Erythroblast (primary cell): ENCODE measurements around the gene TNFAIP8.

Source experiments
- DNase-seq, 2 experiments: peaks; one replicate each; lab custom pipeline; 2025; lab: John Stamatoyannopoulos, UW
- GATA1 ChIP-seq: IDR thresholded peaks from 2 replicates; pipeline ENCODE4 v1.6.1; 2011; ENCODE audit warnings: low read depth, mild to moderate bottlenecking, control low read depth, low read length, moderate library complexity
- POLR2A ChIP-seq: IDR thresholded peaks from 2 replicates; pipeline ENCODE4 v1.6.1; 2011; ENCODE audit warnings: mild to moderate bottlenecking, low read length

Gene TNFAIP8

DNA sequence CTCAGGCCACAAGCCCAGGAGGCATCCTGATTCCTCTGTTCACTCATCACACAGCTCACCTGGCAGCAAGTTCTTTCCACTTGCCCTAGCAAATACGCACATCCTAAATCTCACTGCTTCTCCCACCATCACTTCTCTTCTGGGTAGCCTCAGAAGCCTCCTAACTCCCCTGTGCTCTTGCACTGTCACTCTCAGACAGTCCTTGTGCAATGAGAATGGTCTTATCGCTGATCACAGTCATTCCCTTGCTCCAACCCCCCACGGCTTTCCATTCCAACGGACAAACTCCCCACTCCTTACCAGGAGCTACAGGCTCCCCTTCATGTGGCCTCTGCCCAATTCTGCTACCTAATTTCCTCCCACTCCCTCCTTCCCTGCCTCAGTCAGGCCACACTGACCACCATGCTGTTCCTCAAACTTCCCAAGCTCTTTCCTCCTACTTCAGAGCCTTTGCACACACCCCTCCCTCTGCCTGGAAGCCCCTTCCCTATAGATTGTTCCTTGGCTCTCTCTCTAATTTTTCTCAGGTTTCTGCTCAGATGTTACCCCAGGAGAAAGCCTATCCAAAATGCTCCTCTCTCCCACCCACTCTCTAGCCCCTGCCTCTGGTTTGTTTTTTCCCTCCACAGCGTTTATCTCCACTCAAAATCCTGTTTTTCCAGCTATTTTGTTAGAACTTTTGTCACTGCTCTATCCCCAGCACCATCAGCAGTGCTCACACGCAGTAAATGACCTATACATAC is 34.1 kb upstream of the TNFAIP8 start:
- TF ChIP-seq GATA1: no peak
- TF ChIP-seq POLR2A: no peak
- DNase-seq: peak; percentile 41 to 62

- peak in 1 of 2 experiments; percentile 11 for DNase-seq
- no peak for TF ChIP-seq GATA1
- no peak for TF ChIP-seq POLR2A
Measured at GRCh38 chr5:119322312-119322947, 33.4 kb upstream of the TNFAIP8 start.

DNA sequence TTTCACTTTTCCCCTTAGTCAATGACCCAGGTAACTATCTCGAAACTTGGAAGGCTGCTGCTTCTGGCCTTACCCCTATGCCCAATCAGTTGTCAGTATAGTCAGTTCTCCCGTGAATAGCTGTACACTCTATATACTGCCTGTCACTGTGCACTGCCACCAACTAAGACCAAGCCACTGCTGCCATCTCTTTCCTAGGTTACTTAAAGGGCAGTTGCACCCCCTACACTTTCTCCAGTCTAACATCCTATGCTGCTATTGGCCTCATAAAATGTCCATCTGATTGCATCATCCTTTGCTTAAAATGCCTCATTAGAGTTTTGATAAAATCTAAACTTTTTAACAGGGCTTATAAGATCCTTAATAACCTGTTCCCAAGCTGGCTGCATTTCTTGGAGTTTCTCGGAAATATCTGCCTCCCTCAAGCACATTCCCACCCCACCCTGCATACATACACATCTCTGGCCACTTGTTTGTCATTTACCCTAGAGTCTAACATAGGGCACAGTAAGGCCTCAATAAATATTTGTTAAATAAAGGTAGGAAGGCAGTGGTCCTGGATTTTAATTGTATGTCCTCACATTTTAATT is 32.8 kb upstream of the TNFAIP8 start:
- TF ChIP-seq GATA1 (no peak), POLR2A (peak; percentile 16)
- peak; percentile 67 to 74 for DNase-seq

GRCh38 chr5:119323601-119324000 is 32.2 kb upstream of the TNFAIP8 start:
- DNase-seq: peak; percentile 36 to 63
- no peak for TF ChIP-seq GATA1
- no peak for TF ChIP-seq POLR2A

GRCh38 chr5:119324842-119325241 is 31.0 kb upstream of the TNFAIP8 start:
- DNase-seq: no peak
- TF ChIP-seq GATA1 (no peak), POLR2A (no peak)

- DNase-seq: peak; percentile 57 to 65
- TF ChIP-seq POLR2A (no peak), GATA1 (no peak)
Measured at GRCh38 chr5:119327018-119327417, 28.8 kb upstream of the TNFAIP8 start.

- TF ChIP-seq POLR2A (no peak), GATA1 (no peak)
- DNase-seq: peak; percentile 36 to 56
Measured at GRCh38 chr5:119328753-119329602, 26.8 kb upstream of the TNFAIP8 start.

DNA sequence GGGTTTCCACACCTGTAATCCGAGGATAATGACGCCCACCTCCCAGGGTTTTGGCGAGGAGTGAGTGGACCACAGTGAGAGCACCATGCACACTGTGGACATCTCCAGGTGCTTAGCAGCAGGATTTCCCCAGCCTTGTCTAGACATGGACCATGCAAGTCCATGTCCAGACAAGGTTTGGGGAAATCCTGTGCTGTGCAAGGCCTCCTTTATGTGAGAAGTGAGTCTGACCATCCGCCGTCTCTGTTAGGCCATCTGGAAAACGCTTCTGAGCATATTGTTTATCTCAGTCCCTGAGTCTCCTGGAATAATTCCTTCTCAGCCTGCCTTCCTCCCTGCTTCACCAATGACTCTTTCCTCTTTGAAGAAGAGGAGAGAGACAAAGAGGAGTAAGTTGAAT is 26.2 kb upstream of the TNFAIP8 start:
- DNase-seq: peak in 1 of 2 experiments; percentile 56
- TF ChIP-seq POLR2A (no peak), GATA1 (no peak)

DNA sequence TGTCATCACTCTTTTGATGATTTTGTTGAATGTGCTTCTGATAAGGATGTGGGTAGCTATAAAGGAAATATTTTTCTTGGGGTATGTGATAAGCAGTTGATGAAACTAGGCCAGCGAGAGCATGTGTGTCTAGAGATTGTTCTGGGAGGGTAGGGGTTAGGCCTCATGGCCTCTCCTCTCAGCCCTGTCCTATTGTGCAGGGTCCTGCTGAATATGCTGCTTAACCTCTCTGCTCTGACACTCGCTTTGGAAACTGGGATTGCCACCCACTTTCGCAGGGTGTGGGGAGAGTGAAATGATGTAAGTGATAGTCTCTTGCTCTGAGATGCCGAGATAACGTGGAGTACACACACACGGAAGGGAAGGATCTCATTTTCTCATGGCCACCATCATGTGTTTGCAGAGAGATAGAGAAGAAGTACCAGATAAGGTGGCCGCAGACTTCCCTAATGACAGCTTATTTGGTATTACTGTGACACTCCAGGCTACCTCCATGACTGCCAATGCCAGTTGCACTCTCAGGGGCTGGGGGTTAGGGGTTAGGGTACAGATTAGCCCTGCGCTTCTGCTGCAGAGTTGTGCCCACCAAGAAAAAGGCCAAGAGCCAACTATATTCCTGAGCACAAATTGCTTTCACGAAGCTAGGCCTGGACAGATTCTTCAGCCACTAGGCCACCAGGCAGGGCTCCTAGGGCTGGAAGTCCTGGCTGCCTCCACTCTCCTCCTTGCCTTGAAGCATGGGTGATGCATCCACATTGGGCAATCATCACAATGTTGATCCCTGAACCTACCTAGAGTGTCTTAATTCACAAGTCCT is 25.2 kb upstream of the TNFAIP8 start:
- TF ChIP-seq GATA1 (peak; percentile 54), POLR2A (peak; percentile 75)
- peak; percentile 92 to 99 for DNase-seq

DNA sequence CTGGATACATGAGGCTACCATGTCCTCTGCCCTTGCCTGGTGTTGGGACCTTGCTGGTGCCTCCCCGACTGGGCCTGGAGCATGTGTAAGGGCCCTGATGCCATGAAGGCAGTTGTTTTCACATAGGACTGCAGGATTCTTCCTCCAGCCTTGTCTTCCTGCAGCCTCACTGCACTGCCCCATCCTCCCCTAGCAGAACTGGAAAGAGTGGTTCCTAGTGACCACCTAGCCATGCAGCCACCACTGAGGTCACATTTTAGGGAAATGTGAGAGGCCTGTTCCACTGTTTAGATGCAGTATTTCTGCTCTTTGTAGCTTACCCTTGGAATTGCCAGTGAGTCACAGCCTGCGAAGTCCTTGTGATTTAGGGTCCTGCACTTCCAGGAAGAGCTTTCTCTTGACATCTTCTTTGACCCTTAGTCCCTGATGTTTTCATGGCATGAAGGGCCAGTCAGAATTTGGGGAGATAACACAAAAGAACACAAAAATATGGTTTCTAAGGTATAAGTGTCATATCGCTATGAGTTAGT is 24.2 kb upstream of the TNFAIP8 start:
- TF ChIP-seq GATA1 (no peak), POLR2A (no peak)

GRCh38 chr5:119332208-119332607 is 23.6 kb upstream of the TNFAIP8 start:
- DNase-seq: no peak
- TF ChIP-seq GATA1 (no peak), POLR2A (no peak)

More for the DNA sequence above, 24.2 kb upstream of the TNFAIP8 start:
- peak in 1 of 2 experiments; percentile 28 for DNase-seq

DNA sequence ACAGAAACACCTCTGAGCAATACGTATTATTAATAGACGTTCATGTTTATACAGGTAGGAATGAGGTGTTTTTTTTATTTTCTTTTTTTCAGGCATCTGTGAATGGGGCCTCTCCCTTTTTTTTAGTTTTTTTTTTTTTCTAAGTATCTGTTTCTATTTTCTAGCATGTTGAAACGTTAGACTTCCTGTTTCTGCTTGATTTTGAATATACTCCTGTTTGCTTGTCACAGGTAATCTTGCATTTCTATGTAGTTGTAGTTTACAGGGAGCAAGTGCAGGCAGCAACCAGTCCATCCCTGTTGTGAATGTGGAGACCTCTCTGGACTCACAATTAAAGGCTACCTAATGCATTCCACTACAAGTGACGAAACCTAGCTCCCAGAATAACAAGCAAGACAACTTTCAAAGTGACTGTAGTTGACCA is 22.8 kb upstream of the TNFAIP8 start:
- no peak for TF ChIP-seq POLR2A
- no peak for TF ChIP-seq GATA1
- DNase-seq: no peak

DNA sequence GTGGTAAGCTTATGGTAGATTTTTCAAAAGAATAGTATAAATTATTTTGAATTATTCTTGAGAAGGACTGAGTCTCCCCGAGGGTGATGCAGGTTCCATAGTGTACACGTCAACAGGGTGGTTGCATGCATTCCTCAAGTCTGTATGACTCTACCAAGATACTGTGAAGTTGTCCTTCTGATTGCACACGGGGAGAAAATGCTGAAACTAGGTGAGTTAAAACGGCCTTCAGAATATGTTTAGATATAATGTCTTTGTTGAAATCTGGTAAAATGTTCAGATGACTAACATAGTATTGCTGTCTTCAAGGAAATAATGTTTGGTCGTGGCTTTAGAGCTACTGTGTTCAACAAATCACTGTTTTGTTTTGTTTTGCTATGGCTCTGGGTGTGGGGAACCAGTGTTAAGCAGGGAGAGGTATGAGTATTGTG is 22.4 kb upstream of the TNFAIP8 start:
- DNase-seq: no peak

More for the DNA sequence above, 22.4 kb upstream of the TNFAIP8 start:
- TF ChIP-seq POLR2A (no peak), GATA1 (no peak)
